ENCODE results near the gene TBC1D5.

TBC1D5 gene

GRCh38 chr3:17290894-17291293 is 451.5 kb downstream of the TBC1D5 start:
- no peak for DNase-seq (ENCODE audit: low read depth)

- DNase-seq (ENCODE audit: low read depth), result no peak
These were observed 453.5 kb downstream of the TBC1D5 start for GRCh38 chr3:17288839-17289399.

GRCh38 chr3:17287006-17287689 is 455.3 kb downstream of the TBC1D5 start:
- no peak for DNase-seq (ENCODE audit: low read depth)

GRCh38 chr3:17278006-17278405 is 464.4 kb downstream of the TBC1D5 start:
- DNase-seq (ENCODE audit: low read depth), result no peak

- DNase-seq (ENCODE audit: low read depth), result no peak
These were observed 475.6 kb downstream of the TBC1D5 start for GRCh38 chr3:17266846-17267245.

GRCh38 chr3:17261627-17262369 is 480.6 kb downstream of the TBC1D5 start:
- DNase-seq (ENCODE audit: low read depth), result no peak

- DNase-seq (ENCODE audit: low read depth), result no peak
These were observed 482.2 kb downstream of the TBC1D5 start for GRCh38 chr3:17260257-17260656.

- no peak for DNase-seq (ENCODE audit: low read depth)
These were observed 482.7 kb downstream of the TBC1D5 start for GRCh38 chr3:17259685-17260084.

GRCh38 chr3:17258823-17259436 is 483.5 kb downstream of the TBC1D5 start:
- DNase-seq (ENCODE audit: low read depth), result peak; percentile 10

- DNase-seq (ENCODE audit: low read depth), result no peak
These were observed 485.2 kb downstream of the TBC1D5 start for GRCh38 chr3:17257269-17257668.

- DNase-seq (ENCODE audit: low read depth), result no peak
These were observed 498.8 kb downstream of the TBC1D5 start for GRCh38 chr3:17243621-17244020.

GRCh38 chr3:17239417-17239816 is 503.0 kb downstream of the TBC1D5 start:
- DNase-seq (ENCODE audit: low read depth), result no peak

- no peak for DNase-seq (ENCODE audit: low read depth)
These were observed 504.4 kb downstream of the TBC1D5 start for GRCh38 chr3:17238023-17238422.

GRCh38 chr3:17235310-17235709 is 507.1 kb downstream of the TBC1D5 start:
- no peak for DNase-seq (ENCODE audit: low read depth)

- no peak for DNase-seq (ENCODE audit: low read depth)
These were observed 508.0 kb downstream of the TBC1D5 start for GRCh38 chr3:17234382-17234781.

GRCh38 chr3:17233398-17233800 is 509.0 kb downstream of the TBC1D5 start:
- DNase-seq (ENCODE audit: low read depth), result peak; percentile 16

GRCh38 chr3:17232442-17232841 is 510.0 kb downstream of the TBC1D5 start:
- DNase-seq (ENCODE audit: low read depth), result no peak

- no peak for DNase-seq (ENCODE audit: low read depth)
These were observed 510.7 kb downstream of the TBC1D5 start for GRCh38 chr3:17231537-17232261.

GRCh38 chr3:17227472-17227871 is 515.0 kb downstream of the TBC1D5 start:
- no peak for DNase-seq (ENCODE audit: low read depth)

- no peak for DNase-seq (ENCODE audit: low read depth)
These were observed 520.9 kb downstream of the TBC1D5 start for GRCh38 chr3:17221529-17221928.

GRCh38 chr3:17219593-17219992 is 522.8 kb downstream of the TBC1D5 start:
- DNase-seq (ENCODE audit: low read depth), result no peak

- no peak for DNase-seq (ENCODE audit: low read depth)
These were observed 523.8 kb downstream of the TBC1D5 start for GRCh38 chr3:17218587-17218986.

Data from GM04504 (cell line).